Neural crest cell (in vitro differentiated cells): ENCODE measurements around the gene COLQ. TPM values are rescaled to one million over a fixed set of nuclear protein-coding genes. Genes with fewer than 3 reads are reported as not detected.
"Not testable (repeated sequence)": the region's sequence is repeated elsewhere in the genome, so short reads cannot be mapped to it uniquely, and the experiment has no call there.

ENCODE experiments used
- DNase-seq: peaks from one replicate; pipeline ENCODE4 v3.0.0; 2021; ENCODE audit warnings: low read depth, mixed read lengths, low spot score
- H3K27ac Mint-ChIP-seq: one replicate; pipeline ENCODE4 v1.8.0; 2021; ENCODE audit warnings: mild to moderate bottlenecking, mixed read lengths; ENCODE audit not compliant: unreplicated experiment
- H3K27me3 Mint-ChIP-seq: 2 replicates; pipeline ENCODE4 v1.8.0; 2021; ENCODE audit warnings: low read depth, mild to moderate bottlenecking, mixed read lengths
- H3K36me3 Mint-ChIP-seq: 2 replicates; pipeline ENCODE4 v1.8.0; 2021; ENCODE audit warnings: low read depth, mild to moderate bottlenecking, mixed read lengths
- H3K4me1 Mint-ChIP-seq: 2 replicates; pipeline ENCODE4 v1.8.0; 2021; ENCODE audit warnings: mixed read lengths
- H3K4me3 Mint-ChIP-seq: one replicate; pipeline ENCODE4 v1.8.0; 2021; ENCODE audit warnings: mild to moderate bottlenecking, mixed read lengths
- H3K9me3 Mint-ChIP-seq: 2 replicates; pipeline ENCODE4 v1.8.0; 2021; ENCODE audit warnings: mixed read lengths
- total RNA-seq: library from RNA; stranded (reverse); gene quantifications from 2 replicates; pipeline ENCODE4 v1.2.1, GENCODE V29; 2021
- TF ChIP-seq, protein P1 (sequence below): fragments of 200-600 bp; sonication (generic); conservative IDR thresholded peaks from 2 replicates; pipeline ENCODE4 v1.5.0; 2021; ENCODE audit warnings: antibody characterized with exemption, mild to moderate bottlenecking

COLQ gene
- total RNA-seq, 1 donor from 2014 or later: 3.2 TPM

DNA sequence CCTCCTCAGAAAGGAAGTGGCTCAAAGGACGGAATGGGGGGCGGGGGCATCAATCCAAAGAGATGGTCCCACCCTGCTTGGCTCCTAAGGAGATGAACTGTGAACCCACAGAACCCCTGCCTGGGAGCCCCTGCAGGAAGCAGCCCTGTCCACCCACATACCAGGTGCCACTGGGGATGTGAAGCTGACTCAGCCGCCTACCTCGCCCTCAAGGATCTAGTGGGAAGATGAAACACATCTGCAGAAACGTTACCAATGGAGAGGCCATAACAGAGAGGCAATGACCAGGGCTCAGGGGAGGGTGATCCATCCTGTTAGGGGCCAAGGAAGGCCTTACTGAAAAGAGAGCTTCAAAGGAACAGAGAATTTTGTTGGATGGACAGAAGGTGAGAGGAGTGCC lies 59.1 kb downstream of the COLQ start:
- Mint-ChIP-seq H3K4me1 (peaks cover under 1% of the 10 kb centered on the region), H3K4me3 (no peak overlapping the region), H3K27me3 (no peaks in the 10 kb centered on the region), H3K9me3 (no peaks in the 10 kb centered on the region), H3K36me3 (peaks cover 2% of the 10 kb centered on the region), H3K27ac (no peak overlapping the region)
- TF ChIP-seq, protein P1, sequence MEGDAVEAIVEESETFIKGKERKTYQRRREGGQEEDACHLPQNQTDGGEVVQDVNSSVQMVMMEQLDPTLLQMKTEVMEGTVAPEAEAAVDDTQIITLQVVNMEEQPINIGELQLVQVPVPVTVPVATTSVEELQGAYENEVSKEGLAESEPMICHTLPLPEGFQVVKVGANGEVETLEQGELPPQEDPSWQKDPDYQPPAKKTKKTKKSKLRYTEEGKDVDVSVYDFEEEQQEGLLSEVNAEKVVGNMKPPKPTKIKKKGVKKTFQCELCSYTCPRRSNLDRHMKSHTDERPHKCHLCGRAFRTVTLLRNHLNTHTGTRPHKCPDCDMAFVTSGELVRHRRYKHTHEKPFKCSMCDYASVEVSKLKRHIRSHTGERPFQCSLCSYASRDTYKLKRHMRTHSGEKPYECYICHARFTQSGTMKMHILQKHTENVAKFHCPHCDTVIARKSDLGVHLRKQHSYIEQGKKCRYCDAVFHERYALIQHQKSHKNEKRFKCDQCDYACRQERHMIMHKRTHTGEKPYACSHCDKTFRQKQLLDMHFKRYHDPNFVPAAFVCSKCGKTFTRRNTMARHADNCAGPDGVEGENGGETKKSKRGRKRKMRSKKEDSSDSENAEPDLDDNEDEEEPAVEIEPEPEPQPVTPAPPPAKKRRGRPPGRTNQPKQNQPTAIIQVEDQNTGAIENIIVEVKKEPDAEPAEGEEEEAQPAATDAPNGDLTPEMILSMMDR: no peak
- DNase-seq: no peak

DNA sequence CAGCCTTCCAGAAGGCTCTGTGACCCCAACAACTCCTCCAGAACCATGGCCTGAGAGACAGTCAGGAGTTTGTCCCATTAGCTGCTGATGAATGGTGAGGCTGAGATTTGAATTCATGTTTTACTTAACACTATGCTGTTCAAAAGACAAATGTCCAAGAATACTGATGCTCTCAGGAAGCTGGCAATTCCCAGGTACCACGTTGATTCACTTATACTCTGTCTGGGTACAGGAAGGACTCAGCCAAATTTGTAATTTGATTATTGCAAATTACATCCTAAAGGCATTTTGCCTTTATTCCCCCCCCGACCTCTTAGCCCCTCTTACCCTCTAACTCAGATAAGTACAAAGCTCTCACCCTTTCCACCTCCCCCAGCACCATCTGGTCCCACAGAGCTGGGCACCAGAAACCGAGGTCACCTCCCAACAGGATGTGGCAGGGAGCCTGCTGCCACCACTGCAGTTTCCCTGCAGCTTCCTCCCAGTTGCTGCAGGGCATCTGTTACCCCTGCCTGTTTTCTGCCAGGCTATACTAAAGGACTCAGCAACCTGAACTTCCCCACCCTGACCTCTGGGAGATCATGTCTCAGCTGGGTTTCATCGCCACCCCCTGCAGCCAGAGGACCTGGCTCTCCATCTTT lies 60.5 kb downstream of the COLQ start:
- no peak overlapping the region for H3K4me3 Mint-ChIP-seq
- H3K27ac Mint-ChIP-seq: no peak overlapping the region
- no peak for DNase-seq
- H3K27me3 Mint-ChIP-seq: no peaks in the 10 kb centered on the region
- no peaks in the 10 kb centered on the region for H3K4me1 Mint-ChIP-seq
- H3K36me3 Mint-ChIP-seq: peaks cover 2% of the 10 kb centered on the region
- TF ChIP-seq, protein P1: no peak
- no peaks in the 10 kb centered on the region for H3K9me3 Mint-ChIP-seq

DNA sequence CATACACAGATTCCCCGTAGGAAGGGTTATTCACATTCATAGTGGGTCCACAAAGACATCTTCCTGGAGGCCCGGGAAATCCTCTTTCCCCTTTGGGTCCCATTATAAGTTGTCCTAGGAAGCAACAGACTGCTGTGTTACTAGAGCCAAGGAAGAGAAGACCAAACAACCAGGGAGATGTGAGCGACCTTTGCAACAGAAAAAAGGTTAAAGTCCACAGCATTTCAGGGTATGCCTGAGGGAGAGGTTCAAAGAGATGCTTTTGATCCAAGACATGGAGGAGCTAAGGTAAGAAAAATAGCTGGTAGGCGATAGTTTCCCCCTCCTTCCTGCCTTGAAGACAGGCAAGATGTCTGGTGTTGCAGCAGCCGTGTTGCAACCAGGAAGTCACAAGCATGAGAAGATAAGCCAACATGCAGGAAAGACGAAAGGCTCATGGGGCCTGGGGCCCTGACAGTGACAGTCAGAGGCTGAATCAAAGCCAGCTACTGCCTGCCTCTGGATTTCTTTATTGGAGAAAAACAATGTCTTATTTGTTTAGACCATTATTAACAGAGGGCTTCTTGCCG lies 63.2 kb downstream of the COLQ start:
- peaks cover 2% of the 10 kb centered on the region for H3K36me3 Mint-ChIP-seq
- no peaks in the 10 kb centered on the region for H3K9me3 Mint-ChIP-seq
- TF ChIP-seq, protein P1: no peak
- no peak overlapping the region for H3K4me3 Mint-ChIP-seq
- no peak for DNase-seq
- H3K27ac Mint-ChIP-seq: no peak overlapping the region
- no peaks in the 10 kb centered on the region for H3K27me3 Mint-ChIP-seq
- H3K4me1 Mint-ChIP-seq: no peaks in the 10 kb centered on the region

DNA sequence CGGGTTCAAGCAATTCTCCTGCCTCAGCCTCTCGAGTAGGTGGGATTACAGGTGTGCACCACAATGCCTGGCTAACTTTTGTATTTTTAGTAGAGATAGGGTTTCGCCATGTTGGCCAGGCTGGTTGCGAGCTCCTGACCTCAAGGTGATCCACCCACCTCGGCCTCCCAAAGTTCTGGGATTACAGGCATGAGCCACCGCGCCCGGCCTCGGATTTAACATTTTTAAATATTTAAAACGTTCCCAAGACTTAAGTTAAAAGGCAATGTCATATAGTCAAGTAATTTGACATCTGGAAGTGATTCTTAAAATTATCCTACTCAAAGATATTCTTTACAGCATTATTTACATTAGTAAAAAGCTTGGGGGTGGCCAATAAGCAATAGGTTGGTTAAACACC lies 64.6 kb downstream of the COLQ start:
- not testable (repeated sequence) for H3K36me3 Mint-ChIP-seq, H3K27ac Mint-ChIP-seq, H3K9me3 Mint-ChIP-seq, H3K4me1 Mint-ChIP-seq, H3K27me3 Mint-ChIP-seq, DNase-seq, H3K4me3 Mint-ChIP-seq

DNA sequence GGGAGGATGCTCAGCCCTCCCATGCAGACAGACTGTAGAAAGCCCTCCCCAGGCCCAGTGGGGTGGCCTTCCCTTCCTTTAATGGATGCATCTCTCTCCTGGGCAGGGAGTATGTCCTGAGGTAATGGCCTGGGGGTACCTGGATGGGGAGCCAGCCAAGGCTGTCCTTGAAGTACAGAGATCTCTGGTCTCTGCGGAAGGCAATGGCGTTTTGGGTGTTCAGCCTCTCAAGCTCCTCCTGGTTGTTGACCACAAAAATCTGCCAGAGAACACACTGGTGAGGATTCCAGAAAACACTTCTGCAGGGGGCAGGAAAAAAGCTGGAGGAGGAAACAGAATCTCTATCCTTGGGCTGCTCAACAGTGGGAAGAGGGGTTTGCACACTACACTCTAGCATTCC lies 65.2 kb downstream of the COLQ start:
- Mint-ChIP-seq H3K36me3 (peaks cover 2% of the 10 kb centered on the region), H3K9me3 (no peaks in the 10 kb centered on the region), H3K4me1 (no peaks in the 10 kb centered on the region), H3K27me3 (no peaks in the 10 kb centered on the region), H3K27ac (no peak overlapping the region), H3K4me3 (no peak overlapping the region)
- DNase-seq: no peak
- TF ChIP-seq, protein P1: no peak

DNA sequence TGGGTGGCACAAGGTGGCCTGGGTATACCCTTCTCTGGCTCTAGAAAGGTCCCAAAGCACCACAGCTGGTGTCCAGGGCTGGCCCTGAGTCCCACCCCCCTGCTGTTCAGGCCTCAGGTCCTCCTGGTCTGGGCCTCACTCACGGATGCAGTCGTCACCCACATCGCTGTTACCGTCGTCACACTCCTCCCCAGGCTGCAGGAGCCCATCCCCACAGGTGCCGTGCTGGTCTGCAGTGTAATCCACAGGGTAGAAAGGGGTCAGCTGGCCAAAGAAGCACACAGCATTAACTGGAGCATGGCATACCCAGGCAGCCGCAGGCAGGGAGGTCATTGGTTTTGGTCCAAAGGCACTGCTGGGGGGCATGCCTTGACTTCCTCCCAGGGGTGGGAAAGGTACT lies 65.8 kb downstream of the COLQ start:
- Mint-ChIP-seq H3K27me3 (no peaks in the 10 kb centered on the region), H3K36me3 (peaks cover 2% of the 10 kb centered on the region), H3K9me3 (no peaks in the 10 kb centered on the region), H3K4me1 (no peaks in the 10 kb centered on the region), H3K4me3 (no peak overlapping the region), H3K27ac (no peak overlapping the region)
- TF ChIP-seq, protein P1: no peak
- no peak for DNase-seq
